Natural killer cell (primary cell): ENCODE results near the gene ZNF79. TPM values are rescaled to one million over a fixed set of nuclear protein-coding genes. Genes with fewer than 3 reads are reported as not detected.

ENCODE experiments used
- ATAC-seq, 3 donors: fragments of 150-1000 bp in 2 of 3; fragments of 200-7000 bp in 1 of 3; cut with Tn5 transposase; 1 replicate in 1 of 3; 2 replicates in 2 of 3; pipeline ENCODE4 v1.10.0; 2021; ENCODE audit warnings: mild to moderate bottlenecking in 2 of 3, moderate library complexity in 2 of 3
- DNase-seq, 2 donors: peaks; one replicate each; pipeline versions ENCODE4 v3.0.0 to v3.0.0-alpha.2; 2013 to 2021; ENCODE audit warnings: mixed read lengths in 1 of 2
- H3K27ac ChIP-seq: one replicate; pipeline ENCODE4 v1.5.1; 2013; ENCODE audit warnings: mild to moderate bottlenecking, low read length
- H3K27me3 ChIP-seq: one replicate; pipeline ENCODE4 v1.6.1; 2013; ENCODE audit warnings: low read length; ENCODE audit not compliant: control insufficient read depth, insufficient read depth
- H3K36me3 ChIP-seq: one replicate; pipeline ENCODE4 v1.6.1; 2013; ENCODE audit warnings: low read length; ENCODE audit not compliant: control insufficient read depth, insufficient read depth
- H3K4me1 ChIP-seq: one replicate; pipeline ENCODE4 v1.6.1; 2013; ENCODE audit warnings: low read length; ENCODE audit not compliant: control insufficient read depth, insufficient read depth
- H3K4me3 ChIP-seq: one replicate; pipeline ENCODE4 v1.5.1; 2013; ENCODE audit warnings: low read length
- H3K9me3 ChIP-seq: one replicate; pipeline ENCODE4 v1.6.1; 2013; ENCODE audit warnings: low read length; ENCODE audit not compliant: control insufficient read depth, insufficient read depth
- H3K27ac Mint-ChIP-seq, 2 donors: one replicate each; pipeline ENCODE4 v1.8.0; 2022; ENCODE audit warnings: mild to moderate bottlenecking in 2 of 2, mixed read lengths in 2 of 2, moderate library complexity in 1 of 2
- H3K27me3 Mint-ChIP-seq, 2 donors: one replicate each; pipeline ENCODE4 v1.8.0; 2022; ENCODE audit warnings: low read depth in 2 of 2, mixed read lengths in 2 of 2
- H3K36me3 Mint-ChIP-seq: one replicate; pipeline ENCODE4 v1.8.0; 2022; ENCODE audit warnings: mixed read lengths
- H3K4me1 Mint-ChIP-seq, 2 donors: one replicate each; pipeline ENCODE4 v1.8.0; 2022; ENCODE audit warnings: mixed read lengths in 2 of 2
- H3K4me3 Mint-ChIP-seq: one replicate; pipeline ENCODE4 v1.8.0; 2022; ENCODE audit warnings: mild to moderate bottlenecking, moderate library complexity, mixed read lengths
- H3K9me3 Mint-ChIP-seq, 2 donors: one replicate each; pipeline ENCODE4 v1.8.0; 2022; ENCODE audit warnings: mixed read lengths in 2 of 2
- WGBS: methylation state at CpG from one replicate; pipeline ENCODE4 v1.1.7; 2013; ENCODE audit warnings: missing lambda C conversion rate; ENCODE audit not compliant: insufficient coverage; 5-methylcytosine and 5-hydroxymethylcytosine counted together
- intact Hi-C: fragments of 100-400 bp; cut with micrococcal nuclease; formaldehyde crosslinking; loops from one replicate; pipeline ENCODE4 v1.14.2; 2022
- total RNA-seq, 4 donors: library from RNA; stranded (reverse); fragments of 120-200 nt in 1 of 4; gene quantifications; one replicate each; pipeline versions ENCODE4 v1.2.3 to v1.2.4, GENCODE V29; 2013 to 2022
- TF ChIP-seq, protein P1 (sequence below): fragments of 200-600 bp; IDR thresholded peaks from one replicate; pipeline ENCODE4 v1.8.0; 2022; ENCODE audit warnings: antibody characterized with exemption

Gene ZNF79
- total RNA-seq, 3 donors from 2014 or later (not counting 1 experiment from before 2014, with no cell fraction given): 13.8 to 16.1 (median 14.2) TPM

DNA sequence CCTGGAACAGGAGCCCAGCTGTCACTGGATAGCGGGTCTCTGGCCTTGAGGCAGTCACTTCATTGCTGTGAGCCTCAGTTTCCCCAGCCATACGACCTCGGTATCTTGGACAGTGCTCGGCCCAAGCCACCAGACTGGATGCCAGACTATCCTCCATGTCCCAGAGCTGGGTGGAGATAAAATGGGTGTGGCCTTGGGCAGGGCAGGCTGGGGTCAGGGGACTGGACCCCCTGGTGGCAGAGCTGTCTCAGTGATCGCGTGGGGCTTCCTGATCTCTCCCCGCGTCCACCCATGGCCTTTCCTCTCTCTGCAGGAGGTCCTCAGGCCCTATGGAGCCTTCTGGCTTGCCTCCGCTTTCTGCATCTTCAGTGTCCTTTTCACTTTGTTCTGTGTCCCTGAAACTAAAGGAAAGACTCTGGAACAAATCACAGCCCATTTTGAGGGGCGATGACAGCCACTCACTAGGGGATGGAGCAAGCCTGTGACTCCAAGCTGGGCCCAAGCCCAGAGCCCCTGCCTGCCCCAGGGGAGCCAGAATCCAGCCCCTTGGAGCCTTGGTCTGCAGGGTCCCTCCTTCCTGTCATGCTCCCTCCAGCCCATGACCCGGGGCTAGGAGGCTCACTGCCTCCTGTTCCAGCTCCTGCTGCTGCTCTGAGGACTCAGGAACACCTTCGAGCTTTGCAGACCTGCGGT is 17.2 kb upstream of the ZNF79 start:
- no peaks in the 10 kb centered on the region for H3K36me3 Mint-ChIP-seq

DNA sequence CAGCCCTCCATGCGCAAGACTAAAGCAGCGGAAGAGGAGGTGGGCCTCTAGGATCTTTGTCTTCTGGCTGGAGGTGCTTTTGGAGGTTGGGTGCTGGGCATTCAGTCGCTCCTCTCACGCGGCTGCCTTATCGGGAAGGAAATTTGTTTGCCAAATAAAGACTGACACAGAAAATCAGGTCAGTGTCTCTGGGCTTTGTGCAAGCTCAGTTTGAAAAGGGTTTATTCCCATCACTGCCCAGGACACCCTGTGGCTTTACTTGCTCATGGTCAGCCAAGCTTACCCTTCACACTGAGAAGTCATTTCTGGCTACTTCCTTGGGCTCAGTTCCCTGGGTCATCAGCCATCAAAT is 16.7 kb upstream of the ZNF79 start:
- H3K27ac ChIP-seq: no peak overlapping the region
- H3K27me3 ChIP-seq: no peaks in the 10 kb centered on the region
- no peaks in the 10 kb centered on the region for H3K36me3 ChIP-seq
- ATAC-seq (no peak), DNase-seq (no peak)
- Mint-ChIP-seq H3K27ac (no peak overlapping the region), H3K36me3 (no peaks in the 10 kb centered on the region), H3K4me1 (peaks cover 0 to 4% of the 10 kb centered on the region in 2 donors), H3K9me3 (no peaks in the 10 kb centered on the region), H3K27me3 (no peaks in the 10 kb centered on the region), H3K4me3 (no peak overlapping the region)
- intact Hi-C loops: no loop called here
- 95% methylated on average over 6 of the region's 6 CpGs for WGBS
- TF ChIP-seq, protein P1, sequence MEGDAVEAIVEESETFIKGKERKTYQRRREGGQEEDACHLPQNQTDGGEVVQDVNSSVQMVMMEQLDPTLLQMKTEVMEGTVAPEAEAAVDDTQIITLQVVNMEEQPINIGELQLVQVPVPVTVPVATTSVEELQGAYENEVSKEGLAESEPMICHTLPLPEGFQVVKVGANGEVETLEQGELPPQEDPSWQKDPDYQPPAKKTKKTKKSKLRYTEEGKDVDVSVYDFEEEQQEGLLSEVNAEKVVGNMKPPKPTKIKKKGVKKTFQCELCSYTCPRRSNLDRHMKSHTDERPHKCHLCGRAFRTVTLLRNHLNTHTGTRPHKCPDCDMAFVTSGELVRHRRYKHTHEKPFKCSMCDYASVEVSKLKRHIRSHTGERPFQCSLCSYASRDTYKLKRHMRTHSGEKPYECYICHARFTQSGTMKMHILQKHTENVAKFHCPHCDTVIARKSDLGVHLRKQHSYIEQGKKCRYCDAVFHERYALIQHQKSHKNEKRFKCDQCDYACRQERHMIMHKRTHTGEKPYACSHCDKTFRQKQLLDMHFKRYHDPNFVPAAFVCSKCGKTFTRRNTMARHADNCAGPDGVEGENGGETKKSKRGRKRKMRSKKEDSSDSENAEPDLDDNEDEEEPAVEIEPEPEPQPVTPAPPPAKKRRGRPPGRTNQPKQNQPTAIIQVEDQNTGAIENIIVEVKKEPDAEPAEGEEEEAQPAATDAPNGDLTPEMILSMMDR: no peak
- H3K4me3 ChIP-seq: no peak overlapping the region
- H3K4me1 ChIP-seq: no peaks in the 10 kb centered on the region
- no peaks in the 10 kb centered on the region for H3K9me3 ChIP-seq

More for the DNA sequence above, 17.2 kb upstream of the ZNF79 start:
- Histone ChIP-seq H3K27me3 (no peaks in the 10 kb centered on the region), H3K36me3 (no peaks in the 10 kb centered on the region), H3K27ac (no peak overlapping the region), H3K4me1 (no peaks in the 10 kb centered on the region), H3K4me3 (no peak overlapping the region), H3K9me3 (no peaks in the 10 kb centered on the region)
- Mint-ChIP-seq H3K9me3 (no peaks in the 10 kb centered on the region), H3K27me3 (no peaks in the 10 kb centered on the region), H3K27ac (no peak overlapping the region), H3K4me1 (peaks cover 0 to 4% of the 10 kb centered on the region in 2 donors), H3K4me3 (no peak overlapping the region)
- DNase-seq: no peak
- no peak for ATAC-seq
- TF ChIP-seq, protein P1: no peak
- 93% methylated on average over 13 of the region's 13 CpGs for WGBS
- intact Hi-C loops: no loop called here

DNA sequence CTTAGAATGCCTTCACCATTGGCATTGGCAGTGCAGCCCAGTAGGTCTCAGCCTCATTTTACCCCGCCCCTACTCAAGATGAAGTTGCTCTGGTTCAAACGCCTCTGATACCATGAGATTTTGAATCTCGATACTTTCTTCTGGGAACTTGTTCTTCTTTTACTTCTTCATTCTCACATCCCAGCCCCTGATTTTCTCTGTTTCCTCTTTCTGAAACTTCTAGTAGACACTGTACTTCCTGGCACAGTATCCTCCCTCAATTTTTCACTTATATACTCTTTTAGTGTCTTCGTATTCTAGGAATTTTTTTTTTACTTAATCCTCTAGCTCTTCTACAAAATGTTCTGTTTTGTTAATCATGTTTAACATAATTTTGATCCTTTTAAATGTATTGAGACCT is 13.1 kb upstream of the ZNF79 start:
- Histone ChIP-seq H3K4me3 (no peak overlapping the region), H3K27me3 (no peaks in the 10 kb centered on the region), H3K36me3 (no peaks in the 10 kb centered on the region), H3K9me3 (no peaks in the 10 kb centered on the region), H3K27ac (no peak overlapping the region), H3K4me1 (no peaks in the 10 kb centered on the region)
- ATAC-seq (no peak), DNase-seq (no peak)
- Mint-ChIP-seq H3K36me3 (no peaks in the 10 kb centered on the region), H3K27ac (no peak overlapping the region), H3K9me3 (no peaks in the 10 kb centered on the region), H3K4me1 (peaks cover 0 to 8% of the 10 kb centered on the region in 2 donors), H3K4me3 (no peak overlapping the region), H3K27me3 (peaks cover 0 to 3% of the 10 kb centered on the region in 2 donors)
- TF ChIP-seq, protein P1: no peak
- intact Hi-C loops: no loop called here
- 54% methylated on average over 3 of the region's 4 CpGs for WGBS

DNA sequence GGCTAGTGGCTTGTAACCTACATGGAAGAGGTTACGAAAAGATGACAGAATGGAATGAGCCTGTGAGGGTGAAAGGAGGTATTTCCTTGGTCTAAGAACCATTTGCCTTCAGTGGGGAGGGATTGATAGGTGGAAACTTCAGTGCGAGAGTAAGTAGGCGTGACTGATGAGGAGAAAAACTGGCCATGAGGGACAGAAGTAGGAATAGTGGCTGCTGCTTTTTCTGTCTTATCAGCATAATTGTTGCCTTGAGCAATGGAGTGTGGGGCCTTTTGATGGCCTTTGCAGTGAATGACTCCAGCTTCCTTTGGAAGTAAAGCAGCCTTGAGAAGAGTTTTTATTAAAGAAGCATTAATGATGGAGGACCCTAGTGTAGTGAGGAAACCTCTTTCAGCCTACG is 9.0 kb upstream of the ZNF79 start:
- TF ChIP-seq, protein P1: no peak
- WGBS: 91% methylated on average over 4 of the region's 4 CpGs
- Mint-ChIP-seq H3K4me3 (no peak overlapping the region), H3K27me3 (peaks cover 0 to 3% of the 10 kb centered on the region in 2 donors), H3K9me3 (no peaks in the 10 kb centered on the region), H3K27ac (no peak overlapping the region), H3K4me1 (peaks cover 4 to 18% of the 10 kb centered on the region in 2 donors), H3K36me3 (no peaks in the 10 kb centered on the region)
- Histone ChIP-seq H3K36me3 (no peaks in the 10 kb centered on the region), H3K27me3 (no peaks in the 10 kb centered on the region), H3K27ac (no peak overlapping the region), H3K4me1 (peaks cover 11% of the 10 kb centered on the region), H3K4me3 (no peak overlapping the region), H3K9me3 (no peaks in the 10 kb centered on the region)
- intact Hi-C loops: no loop called here
- no peak for ATAC-seq
- DNase-seq: no peak
